HG03159 (cell line): Measurements from ENCODE around the gene FRK.
A peak's percentile ranks its signal among the peaks of the same experiment; 100 is the strongest.

Experiments
- ATAC-seq: cut with Tn5 transposase; IDR thresholded peaks from one replicate; pipeline ENCODE4 v1.9.1; 2021; ENCODE audit warnings: mild to moderate bottlenecking, moderate library complexity; ENCODE audit not compliant: unreplicated experiment

The FRK gene

GRCh38 chr6:116036075-116036773, 24.5 kb downstream of the FRK start:
- no peak for ATAC-seq

- ATAC-seq = no peak
Measured at GRCh38 chr6:116035616-116036015, 25.1 kb downstream of the FRK start.

- ATAC-seq = no peak
Measured at GRCh38 chr6:116034327-116034726, 26.4 kb downstream of the FRK start.

- no peak for ATAC-seq
Measured at GRCh38 chr6:116033687-116034303, 26.9 kb downstream of the FRK start.

- no peak for ATAC-seq
Measured at GRCh38 chr6:116030770-116031169, 29.9 kb downstream of the FRK start.

GRCh38 chr6:116029535-116029934, 31.2 kb downstream of the FRK start:
- peak; percentile 54 for ATAC-seq

GRCh38 chr6:116028233-116028632, 32.5 kb downstream of the FRK start:
- no peak for ATAC-seq

GRCh38 chr6:116027801-116028200, 32.9 kb downstream of the FRK start:
- ATAC-seq = peak; percentile 58

- no peak for ATAC-seq
Measured at GRCh38 chr6:116025405-116025804, 35.3 kb downstream of the FRK start.

GRCh38 chr6:116022841-116023445, 37.7 kb downstream of the FRK start:
- no peak for ATAC-seq

GRCh38 chr6:116020738-116021137, 40.0 kb downstream of the FRK start:
- no peak for ATAC-seq

- peak; percentile 70 for ATAC-seq
Measured at GRCh38 chr6:116019428-116019827, 41.3 kb downstream of the FRK start.

- ATAC-seq = no peak
Measured at GRCh38 chr6:116018976-116019375, 41.7 kb downstream of the FRK start.

- ATAC-seq = no peak
Measured at GRCh38 chr6:116017546-116018295, 43.0 kb downstream of the FRK start.

GRCh38 chr6:116016846-116017545, 43.7 kb downstream of the FRK start:
- no peak for ATAC-seq

- ATAC-seq = no peak
Measured at GRCh38 chr6:116015983-116016382, 44.7 kb downstream of the FRK start.

GRCh38 chr6:116015561-116015960, 45.1 kb downstream of the FRK start:
- no peak for ATAC-seq

GRCh38 chr6:116012951-116013350, 47.7 kb downstream of the FRK start:
- ATAC-seq = no peak

GRCh38 chr6:116012471-116012949, 48.2 kb downstream of the FRK start:
- no peak for ATAC-seq

- ATAC-seq = peak; percentile 47
Measured at GRCh38 chr6:116011520-116011919, 49.2 kb downstream of the FRK start.
